Ascending aorta (tissue), 2 donors: ENCODE results near the gene ADGRL3. TPM values are rescaled to one million over a fixed set of nuclear protein-coding genes. Genes with fewer than 3 reads are reported as not detected.

Experiments
- DNase-seq, 2 donors: peaks; one replicate each; pipeline ENCODE4 v3.0.0-alpha.2; 2019; ENCODE audit warnings: low spot score in 2 of 2
- H3K27ac ChIP-seq, 2 donors: fragments of 200-600 bp; sonication (generic); one replicate each; pipeline ENCODE4 v1.5.1; 2016 to 2017; ENCODE audit warnings: mild to moderate bottlenecking in 1 of 2
- H3K27me3 ChIP-seq: fragments of 200-600 bp; sonication (generic); one replicate; pipeline ENCODE4 v1.5.1; 2017
- H3K36me3 ChIP-seq, 2 donors: fragments of 200-600 bp; sonication (generic); one replicate each; pipeline ENCODE4 v1.5.1; 2016
- H3K4me1 ChIP-seq, 2 donors: fragments of 200-600 bp; sonication (generic); one replicate each; pipeline ENCODE4 v1.5.1; 2016 to 2017; ENCODE audit warnings: mild to moderate bottlenecking in 1 of 2
- H3K4me3 ChIP-seq, 2 donors: fragments of 200-600 bp; sonication (generic); one replicate each; pipeline ENCODE4 v1.5.1; 2016 to 2017; ENCODE audit warnings: mild to moderate bottlenecking in 1 of 2
- H3K9me3 ChIP-seq, 2 donors: fragments of 200-600 bp; sonication (generic); one replicate each; pipeline ENCODE4 v1.5.1; 2016
- intact Hi-C: fragments of 100-400 bp; cut with DNase I; formaldehyde crosslinking; loops from one replicate; pipeline ENCODE4 v1.15.1; 2023
- total RNA-seq: library from RNA; depleted of rRNA; stranded (reverse); fragments of >200 nt; gene quantifications from one replicate; pipeline ENCODE4 v1.1.0, GENCODE V29; 2016
- TF ChIP-seq, protein P1 (sequence below), 3 experiments: fragments of 200-600 bp in 2 of 3; fragments of 450-650 bp in 1 of 3; sonication (generic) in 2 of 3; IDR thresholded peaks; one replicate each; pipeline ENCODE4 v1.5.1; 2016 to 2019; ENCODE audit warnings: antibody characterized with exemption in 3 of 3, mild to moderate bottlenecking in 1 of 3, moderate library complexity in 1 of 3

ADGRL3 gene
- total RNA-seq, 1 donor from 2014 or later, result 22.2 TPM

GRCh38 chr4:61693520-61693919 lies 493.4 kb downstream of the ADGRL3 start:
- no peaks in the 10 kb centered on the region for H3K4me1 ChIP-seq
- no peak overlapping the region for H3K27ac ChIP-seq
- H3K9me3 ChIP-seq, result no peaks in the 10 kb centered on the region
- no peaks in the 10 kb centered on the region for H3K27me3 ChIP-seq
- no peaks in the 10 kb centered on the region for H3K36me3 ChIP-seq
- no peak for DNase-seq
- H3K4me3 ChIP-seq, result no peak overlapping the region
- TF ChIP-seq, protein P1, sequence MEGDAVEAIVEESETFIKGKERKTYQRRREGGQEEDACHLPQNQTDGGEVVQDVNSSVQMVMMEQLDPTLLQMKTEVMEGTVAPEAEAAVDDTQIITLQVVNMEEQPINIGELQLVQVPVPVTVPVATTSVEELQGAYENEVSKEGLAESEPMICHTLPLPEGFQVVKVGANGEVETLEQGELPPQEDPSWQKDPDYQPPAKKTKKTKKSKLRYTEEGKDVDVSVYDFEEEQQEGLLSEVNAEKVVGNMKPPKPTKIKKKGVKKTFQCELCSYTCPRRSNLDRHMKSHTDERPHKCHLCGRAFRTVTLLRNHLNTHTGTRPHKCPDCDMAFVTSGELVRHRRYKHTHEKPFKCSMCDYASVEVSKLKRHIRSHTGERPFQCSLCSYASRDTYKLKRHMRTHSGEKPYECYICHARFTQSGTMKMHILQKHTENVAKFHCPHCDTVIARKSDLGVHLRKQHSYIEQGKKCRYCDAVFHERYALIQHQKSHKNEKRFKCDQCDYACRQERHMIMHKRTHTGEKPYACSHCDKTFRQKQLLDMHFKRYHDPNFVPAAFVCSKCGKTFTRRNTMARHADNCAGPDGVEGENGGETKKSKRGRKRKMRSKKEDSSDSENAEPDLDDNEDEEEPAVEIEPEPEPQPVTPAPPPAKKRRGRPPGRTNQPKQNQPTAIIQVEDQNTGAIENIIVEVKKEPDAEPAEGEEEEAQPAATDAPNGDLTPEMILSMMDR (IDR thresholded peaks at IDR 0.05), result no peak
- intact Hi-C loops, result no loop called here

GRCh38 chr4:61714387-61714911 lies 514.3 kb downstream of the ADGRL3 start:
- Histone ChIP-seq H3K27me3 (no peaks in the 10 kb centered on the region), H3K36me3 (no peaks in the 10 kb centered on the region), H3K27ac (no peak overlapping the region), H3K9me3 (no peaks in the 10 kb centered on the region), H3K4me3 (no peak overlapping the region), H3K4me1 (no peaks in the 10 kb centered on the region)
- DNase-seq, result no peak
- intact Hi-C loops, result no loop called here
- TF ChIP-seq, protein P1 (IDR thresholded peaks at IDR 0.05), result no peak

DNA sequence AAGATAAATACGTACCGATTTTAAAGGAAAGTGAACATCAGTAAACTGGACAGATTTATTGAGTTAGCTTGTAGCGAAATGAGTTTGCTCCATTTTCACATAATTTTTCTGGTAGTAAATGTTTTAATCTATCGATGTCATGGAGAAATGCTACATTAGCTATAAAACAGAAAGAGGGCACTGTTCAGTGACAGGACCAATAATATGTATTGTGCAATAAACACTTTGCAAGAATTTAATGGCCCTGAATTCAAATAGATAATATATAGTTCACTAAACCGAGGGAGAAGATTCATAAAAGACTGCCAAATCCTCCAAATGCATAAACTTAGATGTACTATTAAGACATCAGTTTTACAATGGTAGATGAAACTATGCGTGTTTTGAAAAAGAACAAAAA lies 516.3 kb downstream of the ADGRL3 start:
- Histone ChIP-seq H3K36me3 (no peaks in the 10 kb centered on the region), H3K4me1 (no peaks in the 10 kb centered on the region), H3K27me3 (no peaks in the 10 kb centered on the region), H3K4me3 (no peak overlapping the region), H3K9me3 (no peaks in the 10 kb centered on the region), H3K27ac (no peak overlapping the region)
- DNase-seq, result no peak
- intact Hi-C loops, result no loop called here
- TF ChIP-seq, protein P1 (IDR thresholded peaks at IDR 0.05), result no peak

DNA sequence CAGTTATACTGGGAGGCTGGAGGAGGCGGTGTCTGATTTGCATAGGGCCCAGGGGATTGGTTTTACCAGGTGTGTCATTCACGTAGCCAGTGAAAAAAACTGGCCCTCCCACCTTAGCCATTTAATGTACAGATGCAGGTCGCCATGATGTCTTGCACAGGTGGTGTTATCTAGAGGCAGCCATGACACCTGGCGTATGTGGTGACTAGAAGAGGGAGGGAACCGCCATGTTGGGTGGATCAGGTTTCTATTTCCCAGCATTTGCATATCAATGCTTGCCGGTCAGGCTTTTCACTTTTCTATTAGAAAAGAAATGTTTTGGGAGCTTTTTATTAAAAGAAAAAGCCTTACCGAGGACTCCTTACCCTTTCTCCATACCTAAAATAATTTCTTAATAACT lies 523.4 kb downstream of the ADGRL3 start:
- DNase-seq, result no peak
- no peak overlapping the region for H3K4me3 ChIP-seq
- H3K4me1 ChIP-seq, result no peaks in the 10 kb centered on the region
- no peaks in the 10 kb centered on the region for H3K27me3 ChIP-seq
- H3K36me3 ChIP-seq, result no peaks in the 10 kb centered on the region
- H3K27ac ChIP-seq, result no peak overlapping the region
- H3K9me3 ChIP-seq, result no peaks in the 10 kb centered on the region
- TF ChIP-seq, protein P1 (IDR thresholded peaks at IDR 0.05), result no peak
- intact Hi-C loops, result no loop called here

DNA sequence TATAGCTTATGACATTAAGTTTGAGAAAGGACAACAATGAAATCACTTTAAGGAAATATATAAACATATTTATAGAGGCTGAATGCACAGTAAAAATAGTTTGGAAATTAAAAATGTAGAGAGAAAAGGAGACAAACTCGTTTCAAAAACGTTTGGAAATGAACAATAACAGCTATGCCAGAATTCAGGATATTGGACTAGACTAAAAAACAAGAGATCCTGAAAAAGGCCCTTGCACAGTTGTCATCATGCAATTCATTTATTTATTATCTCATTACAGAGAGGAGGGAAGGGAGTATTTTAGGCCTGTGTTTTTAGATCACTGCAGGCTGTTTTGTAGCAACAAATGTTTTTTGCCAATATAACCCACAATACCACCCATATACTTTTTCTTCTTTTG lies 527.2 kb downstream of the ADGRL3 start:
- Histone ChIP-seq H3K4me1 (no peaks in the 10 kb centered on the region), H3K36me3 (no peaks in the 10 kb centered on the region), H3K9me3 (no peaks in the 10 kb centered on the region), H3K4me3 (no peak overlapping the region), H3K27ac (no peak overlapping the region), H3K27me3 (no peaks in the 10 kb centered on the region)
- TF ChIP-seq, protein P1 (IDR thresholded peaks at IDR 0.05), result no peak
- intact Hi-C loops, result no loop called here
- DNase-seq, result no peak

GRCh38 chr4:61734409-61734808 lies 534.3 kb downstream of the ADGRL3 start:
- intact Hi-C loops, result no loop called here
- H3K4me3 ChIP-seq, result no peak overlapping the region
- TF ChIP-seq, protein P1 (IDR thresholded peaks at IDR 0.05), result no peak
- H3K4me1 ChIP-seq, result no peaks in the 10 kb centered on the region
- no peak for DNase-seq
- H3K27ac ChIP-seq, result no peak overlapping the region
- peaks cover 0 to 5% of the 10 kb centered on the region in 2 donors for H3K36me3 ChIP-seq
- no peaks in the 10 kb centered on the region for H3K27me3 ChIP-seq
- no peaks in the 10 kb centered on the region for H3K9me3 ChIP-seq
